Fibroblast of pulmonary artery (primary cell): Measurements from ENCODE around the gene NR2C1.

ENCODE experiments used
- DNase-seq: peaks from one replicate; pipeline ENCODE4 v3.0.0-alpha.2; 2010; ENCODE audit warnings: low read depth
- H3K4me3 ChIP-seq: replicated peaks from 2 replicates; pipeline ENCODE4 v1.5.1; 2011; ENCODE audit warnings: low read depth, mild to moderate bottlenecking, control low read depth, low read length, moderate library complexity
- CTCF ChIP-seq: IDR thresholded peaks from 2 replicates; pipeline ENCODE4 v1.5.1; 2011; ENCODE audit warnings: mild to moderate bottlenecking, control low read depth, low read length, inconsistent platforms; ENCODE audit errors: missing control alignments

The NR2C1 gene

GRCh38 chr12:95066091-95066855 is 7.1 kb downstream of the NR2C1 start:
- no peak for DNase-seq
- H3K4me3 ChIP-seq: no peak overlapping the region
- no peak for TF ChIP-seq CTCF

DNA sequence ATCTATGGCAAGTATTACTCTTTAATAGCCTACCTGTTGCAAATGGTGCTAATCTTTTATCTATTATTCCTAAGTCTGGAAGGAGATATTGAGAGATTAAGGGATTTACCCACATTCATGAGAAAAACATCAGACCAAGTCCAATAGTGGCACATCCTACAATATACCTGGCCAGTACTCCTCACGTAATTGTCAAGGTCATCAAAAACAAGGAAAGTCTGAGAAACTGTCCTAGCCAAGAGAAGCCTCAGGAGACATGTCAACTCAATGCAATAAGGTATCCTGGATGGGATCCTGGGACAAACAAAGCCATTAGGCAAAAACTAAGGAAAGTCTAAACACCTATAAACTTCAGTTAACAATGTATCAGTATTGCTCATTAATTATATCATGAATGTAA is 12.5 kb downstream of the NR2C1 start:
- DNase-seq: no peak
- no peak for TF ChIP-seq CTCF
- no peak overlapping the region for H3K4me3 ChIP-seq

DNA sequence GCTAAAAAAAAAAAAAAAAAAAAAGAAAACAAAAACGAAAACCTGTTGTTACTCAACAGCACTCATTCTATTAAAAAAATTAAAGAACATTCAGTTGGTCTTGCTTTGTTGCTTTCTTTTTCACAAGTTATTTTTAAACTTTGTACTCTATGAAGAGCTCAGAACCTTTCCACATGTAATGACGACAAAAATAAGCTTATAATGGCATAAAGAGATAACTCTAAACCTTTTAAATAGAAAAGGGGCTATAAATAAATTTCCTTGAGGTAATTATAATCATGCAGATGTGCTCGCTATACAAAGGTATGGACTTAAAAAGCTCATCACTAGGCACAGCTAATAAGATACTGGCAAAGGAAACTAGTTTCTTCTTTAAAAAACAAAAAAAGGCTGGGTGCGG is 13.4 kb downstream of the NR2C1 start:
- DNase-seq: no peak
- no peak overlapping the region for H3K4me3 ChIP-seq
- TF ChIP-seq CTCF: no peak

GRCh38 chr12:95057424-95057823 is 16.0 kb downstream of the NR2C1 start:
- no peak for DNase-seq
- no peak for TF ChIP-seq CTCF
- H3K4me3 ChIP-seq: no peak overlapping the region

- no peak for DNase-seq
- TF ChIP-seq CTCF: no peak
- no peak overlapping the region for H3K4me3 ChIP-seq
Observed at GRCh38 chr12:95055057-95055456, 18.4 kb downstream of the NR2C1 start.

DNA sequence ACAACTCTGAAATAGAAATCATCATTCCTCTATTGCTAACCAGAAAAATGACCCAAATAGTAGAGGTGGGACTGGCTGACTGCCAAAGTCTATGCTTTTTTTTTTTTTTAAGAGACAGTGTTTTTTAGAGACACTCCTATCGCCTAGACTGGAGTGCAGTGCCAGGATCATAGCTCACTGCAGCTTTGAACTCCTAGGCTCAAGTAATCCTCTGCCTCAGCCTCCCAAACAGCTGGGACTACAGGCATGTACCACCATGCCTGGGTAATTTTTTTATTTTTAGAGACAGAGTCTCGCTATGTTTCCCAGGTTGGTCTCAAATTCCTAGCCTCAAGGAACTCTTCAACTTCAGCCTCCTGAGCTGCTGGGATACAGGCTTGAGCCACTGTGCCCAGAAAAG is 19.2 kb downstream of the NR2C1 start:
- no peak for TF ChIP-seq CTCF
- DNase-seq: no peak
- no peak overlapping the region for H3K4me3 ChIP-seq

DNA sequence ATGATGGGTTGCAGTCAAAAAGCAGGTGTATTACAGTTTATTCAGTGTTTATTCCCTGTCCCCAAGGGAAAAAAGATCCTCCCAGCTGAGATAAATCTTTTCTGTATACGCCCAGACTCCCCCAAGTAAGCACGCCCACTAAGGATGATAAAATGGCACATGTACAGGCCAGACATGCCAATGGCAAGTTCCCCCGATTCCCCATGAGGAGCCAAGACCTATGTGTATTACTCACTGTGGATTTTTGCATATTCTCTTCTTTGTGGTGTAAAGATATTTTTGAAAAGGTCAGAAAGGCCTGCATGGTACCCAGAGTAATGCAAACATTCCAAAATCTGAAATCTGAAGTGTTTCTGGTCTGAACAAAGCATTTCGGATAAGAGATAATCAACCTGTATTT is 22.2 kb downstream of the NR2C1 start:
- no peak for DNase-seq
- H3K4me3 ChIP-seq: no peak overlapping the region
- TF ChIP-seq CTCF: no peak
